Endothelial cell of umbilical vein (primary cell): ENCODE measurements around the gene RFC5. TPM values are rescaled to one million over a fixed set of nuclear protein-coding genes. Genes with fewer than 3 reads are reported as not detected.

Experiments
- BruUV-seq: library from RNA; stranded (reverse); fragments of 400-500 nt; replicated peaks from 2 replicates; lab custom pipeline; 2021; lab: Mats Ljungman, UMichigan
- CTCF ChIA-PET: fragments of 300-600, 350-600 bp; sonication (Branson Sonifier 250); formaldehyde crosslinking; loops from one replicate; lab custom pipeline; 2021; ENCODE audit warnings: antibody characterized with exemption, inconsistent platforms; lab: Charles Lee
- POLR2A ChIA-PET: fragments of 300-600, 350-600 bp; sonication (Branson Sonifier 250); formaldehyde crosslinking; loops from one replicate; lab custom pipeline; 2021; ENCODE audit warnings: antibody characterized with exemption, inconsistent platforms; lab: Charles Lee
- DNase-seq: peaks from one replicate; pipeline ENCODE4 v3.0.0-alpha.2; 2011; ENCODE audit warnings: low read depth, low spot score
- FAIRE-seq: peaks from 2 replicates; lab custom pipeline; 2011; peaks lifted over from hg19 to GRCh38; lab: Jason Lieb, UNC
- H2AFZ ChIP-seq: 2 replicates; pipeline ENCODE4 v1.6.0; 2012; ENCODE audit warnings: low read depth, low read length, control low read depth, inconsistent platforms
- H3K27ac ChIP-seq: 2 replicates; pipeline ENCODE4 v1.5.1; 2011; ENCODE audit warnings: low read depth, mild to moderate bottlenecking, control low read depth, low read length, moderate library complexity; ENCODE audit not compliant: insufficient read depth
- H3K27me3 ChIP-seq, 2 experiments: 2 replicates each; pipeline versions ENCODE4 v1.6.0 to v1.6.1; 2011; ENCODE audit warnings: low read length in 2 of 2, mixed read lengths in 1 of 2; ENCODE audit not compliant: control insufficient read depth in 2 of 2, insufficient read depth in 2 of 2
- H3K36me3 ChIP-seq, 2 experiments: 2 replicates in 1 of 2; 3 replicates in 1 of 2; pipeline ENCODE4 v1.5.1; 2011; ENCODE audit warnings: low read length in 2 of 2, mild to moderate bottlenecking in 1 of 2, moderate library complexity in 1 of 2; ENCODE audit not compliant: control insufficient read depth in 2 of 2, insufficient read depth in 2 of 2; ENCODE audit errors: extremely low read depth in 1 of 2
- H3K4me1 ChIP-seq: 3 replicates; pipeline ENCODE4 v1.5.1; 2011; ENCODE audit warnings: mild to moderate bottlenecking, low read length; ENCODE audit not compliant: control insufficient read depth, insufficient read depth; ENCODE audit errors: extremely low read depth
- H3K4me2 ChIP-seq: 2 replicates; pipeline ENCODE4 v1.6.1; 2011; ENCODE audit warnings: low read length, control low read depth, mixed read lengths; ENCODE audit not compliant: insufficient read depth
- H3K4me3 ChIP-seq, 3 experiments: fragments of 200-600 bp in 1 of 3; sonication (generic), shearing (Covaris generic) in 1 of 3; replicated peaks in 1 of 3; 2 replicates each; pipeline ENCODE4 v1.5.1; 2011 to 2016; ENCODE audit warnings: control low read depth in 3 of 3, low read length in 3 of 3, mild to moderate bottlenecking in 2 of 3, inconsistent platforms in 1 of 3, low read depth in 1 of 3, moderate library complexity in 1 of 3; ENCODE audit not compliant: insufficient read depth in 1 of 3
- H3K79me2 ChIP-seq: 2 replicates; pipeline ENCODE4 v1.6.0; 2012; ENCODE audit warnings: low read length, inconsistent platforms; ENCODE audit not compliant: control insufficient read depth, insufficient read depth
- H3K9ac ChIP-seq: replicated peaks from 2 replicates; pipeline ENCODE3; 2011; ENCODE audit warnings: low read length, control low read depth; ENCODE audit not compliant: insufficient read depth; ENCODE audit errors: extremely low read depth
- H3K9me1 ChIP-seq: replicated peaks from 3 replicates; pipeline ENCODE4 v1.6.0; 2011; ENCODE audit warnings: mild to moderate bottlenecking, low read length; ENCODE audit not compliant: control insufficient read depth, insufficient read depth; ENCODE audit errors: extremely low read depth
- H3K9me3 ChIP-seq: replicated peaks from 2 replicates; pipeline ENCODE4 v1.5.1; 2012; ENCODE audit warnings: low read length, inconsistent platforms; ENCODE audit not compliant: control insufficient read depth, insufficient read depth
- H4K20me1 ChIP-seq: replicated peaks from 2 replicates; pipeline ENCODE3; 2011; ENCODE audit warnings: mild to moderate bottlenecking, low read length; ENCODE audit not compliant: control insufficient read depth, insufficient read depth; ENCODE audit errors: extremely low read depth
- EZH2 ChIP-seq: IDR thresholded peaks from 2 replicates; pipeline ENCODE4 v1.6.1; 2012; ENCODE audit warnings: borderline replicate concordance, low read depth, mild to moderate bottlenecking, moderate library complexity, low read length, inconsistent platforms; ENCODE audit not compliant: severe bottlenecking
- FOS ChIP-seq: IDR thresholded peaks from 2 replicates; pipeline ENCODE4 v1.6.1; 2011; ENCODE audit warnings: mild to moderate bottlenecking, low read length, moderate library complexity, borderline replicate concordance; ENCODE audit not compliant: insufficient read depth
- GATA2 ChIP-seq: IDR thresholded peaks from 2 replicates; pipeline ENCODE4 v1.7.0; 2011; ENCODE audit warnings: low read depth, mild to moderate bottlenecking, moderate library complexity, mixed read lengths, low read length; ENCODE audit not compliant: insufficient read length, insufficient read depth
- JUN ChIP-seq: IDR thresholded peaks from 2 replicates; pipeline ENCODE4 v1.6.1; 2011; ENCODE audit warnings: borderline replicate concordance, low read depth; ENCODE audit not compliant: insufficient read length, insufficient read depth
- MYC ChIP-seq: IDR thresholded peaks from one replicate; pipeline ENCODE4 v1.6.1; 2011; ENCODE audit warnings: mild to moderate bottlenecking, low read depth, low read length
- POLR2A ChIP-seq: IDR thresholded peaks from 2 replicates; pipeline ENCODE4 v1.6.1; 2012; ENCODE audit warnings: low read depth, mild to moderate bottlenecking, control low read depth, low read length
- POLR2AphosphoS5 ChIP-seq: IDR thresholded peaks from 2 replicates; pipeline ENCODE4 v1.6.1; 2012; ENCODE audit warnings: low read depth, mild to moderate bottlenecking, control low read depth, low read length, moderate library complexity; ENCODE audit not compliant: insufficient read depth
- dilution Hi-C: fragments of 300-500 bp; cut with MboI; formaldehyde crosslinking; loops from one replicate; pipeline ENCODE4 v1.15.0; 2019; ENCODE audit warnings: low sequenced_read_pairs; ENCODE audit not compliant: extremely low pct_ligation_motif_present
- intact Hi-C: fragments of 100-400 bp; cut with micrococcal nuclease; formaldehyde crosslinking; loops from one replicate; pipeline ENCODE4 v1.10.0; 2022
- polyA plus RNA-seq, 4 experiments: library from polyadenylated mRNA; depleted of rRNA in 3 of 4; stranded (reverse) in 3 of 4; unstranded in 1 of 4; fragments of >200 nt; gene quantifications; 2 replicates each; pipeline versions ENCODE4 v1.2.1 to v1.2.3, GENCODE V29; 2011 to 2012; ENCODE audit warnings: missing spikeins in 1 of 4
- total RNA-seq: library from RNA; stranded (reverse); gene quantifications from 2 replicates; pipeline ENCODE4 v1.2.3, GENCODE V29; 2021
- TF ChIP-seq, protein P1 (sequence below): IDR thresholded peaks from 2 replicates; pipeline ENCODE4 v1.6.1; 2011; ENCODE audit not compliant: insufficient read depth, insufficient read length
- TF ChIP-seq, protein P2 (sequence below), 2 donors: IDR thresholded peaks; 1 replicate in 1 of 2; 2 replicates in 1 of 2; pipeline ENCODE4 v1.5.1; 2011; ENCODE audit warnings: low read length in 2 of 2, mild to moderate bottlenecking in 2 of 2, moderate library complexity in 2 of 2, control low read depth in 1 of 2, inconsistent platforms in 1 of 2, low read depth in 1 of 2; ENCODE audit not compliant: insufficient read depth in 1 of 2; ENCODE audit errors: extremely low read depth in 1 of 2

RFC5 gene
- total and polyA plus RNA-seq, 2 donors (not counting 3 experiments of a cell fraction or from before 2014, with no cell fraction given) = 18.1 to 23.3 TPM

DNA sequence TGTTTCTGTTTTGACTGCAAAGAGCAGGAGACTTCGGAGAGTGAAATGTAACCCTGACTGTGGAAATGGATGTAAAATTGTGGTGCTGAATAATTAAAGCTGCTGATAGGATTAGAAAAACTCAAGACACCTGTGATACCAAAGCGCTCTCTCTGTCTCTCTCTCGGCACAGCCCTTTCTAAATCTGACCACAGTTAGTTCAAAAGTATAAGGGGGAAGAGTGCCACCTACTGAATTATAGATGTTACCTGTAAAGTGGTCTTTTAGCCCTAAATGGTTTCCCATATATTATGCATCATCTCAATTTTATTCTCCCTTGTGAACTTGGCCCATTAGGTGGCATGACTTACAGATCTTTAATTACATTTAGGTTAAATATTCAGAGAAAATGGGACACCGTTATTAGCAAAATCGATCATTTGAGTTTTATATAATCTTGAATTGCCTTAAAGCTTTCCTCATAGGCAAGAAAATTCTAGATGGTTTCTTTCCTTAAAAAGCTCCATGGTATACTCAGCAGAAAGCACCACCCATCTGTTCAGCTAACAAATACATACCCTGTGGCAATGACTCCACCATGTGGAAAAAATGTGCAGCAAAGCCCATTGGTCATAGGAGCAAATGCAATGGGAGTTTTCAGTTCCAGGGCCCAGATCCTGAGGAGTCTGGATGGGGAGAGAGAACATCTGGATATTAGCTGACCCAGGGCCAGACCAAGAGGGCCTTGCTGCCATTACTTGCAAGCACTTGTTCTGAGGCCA lies 18.1 kb downstream of the RFC5 start:
- no peak overlapping the region for H2AFZ ChIP-seq
- no peak overlapping the region for H3K4me3 ChIP-seq
- DNase-seq (peak; percentile 24), FAIRE-seq (no peak)
- H4K20me1 ChIP-seq = peaks cover 2% of the 10 kb centered on the region
- no TSS peak for BruUV-seq
- ChIA-PET POLR2A (no interaction called here), CTCF (interaction anchor here (0.9 to 3.6 kb wide), 10 partner anchors 13 to 343 kb away, joined by 3 to 50 read pairs (median 4); partner anchors contain the start of genes RFC5 and WSB2)
- H3K27ac ChIP-seq = peak overlapping the region; percentile 56
- H3K79me2 ChIP-seq = no peaks in the 10 kb centered on the region
- H3K4me1 ChIP-seq = peaks cover 12% of the 10 kb centered on the region
- H3K27me3 ChIP-seq = no peaks in the 10 kb centered on the region
- no peak overlapping the region for H3K4me2 ChIP-seq
- TF ChIP-seq POLR2A = no peak
- no peak for TF ChIP-seq EZH2
- TF ChIP-seq GATA2 = no peak
- TF ChIP-seq POLR2AphosphoS5 = no peak
- no peak for TF ChIP-seq FOS
- TF ChIP-seq, protein P1, sequence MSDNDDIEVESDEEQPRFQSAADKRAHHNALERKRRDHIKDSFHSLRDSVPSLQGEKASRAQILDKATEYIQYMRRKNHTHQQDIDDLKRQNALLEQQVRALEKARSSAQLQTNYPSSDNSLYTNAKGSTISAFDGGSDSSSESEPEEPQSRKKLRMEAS = no peak
- TF ChIP-seq, protein P2, sequence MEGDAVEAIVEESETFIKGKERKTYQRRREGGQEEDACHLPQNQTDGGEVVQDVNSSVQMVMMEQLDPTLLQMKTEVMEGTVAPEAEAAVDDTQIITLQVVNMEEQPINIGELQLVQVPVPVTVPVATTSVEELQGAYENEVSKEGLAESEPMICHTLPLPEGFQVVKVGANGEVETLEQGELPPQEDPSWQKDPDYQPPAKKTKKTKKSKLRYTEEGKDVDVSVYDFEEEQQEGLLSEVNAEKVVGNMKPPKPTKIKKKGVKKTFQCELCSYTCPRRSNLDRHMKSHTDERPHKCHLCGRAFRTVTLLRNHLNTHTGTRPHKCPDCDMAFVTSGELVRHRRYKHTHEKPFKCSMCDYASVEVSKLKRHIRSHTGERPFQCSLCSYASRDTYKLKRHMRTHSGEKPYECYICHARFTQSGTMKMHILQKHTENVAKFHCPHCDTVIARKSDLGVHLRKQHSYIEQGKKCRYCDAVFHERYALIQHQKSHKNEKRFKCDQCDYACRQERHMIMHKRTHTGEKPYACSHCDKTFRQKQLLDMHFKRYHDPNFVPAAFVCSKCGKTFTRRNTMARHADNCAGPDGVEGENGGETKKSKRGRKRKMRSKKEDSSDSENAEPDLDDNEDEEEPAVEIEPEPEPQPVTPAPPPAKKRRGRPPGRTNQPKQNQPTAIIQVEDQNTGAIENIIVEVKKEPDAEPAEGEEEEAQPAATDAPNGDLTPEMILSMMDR (IDR thresholded peaks at IDR 0.05; ENCODE audit: extremely low read depth in 1 of 2, insufficient read depth in 1 of 2, low read depth in 1 of 2, low read length in 2 of 2) = no peak
- TF ChIP-seq MYC = no peak
- TF ChIP-seq JUN = no peak
- no peaks in the 10 kb centered on the region for H3K9me1 ChIP-seq
- intact Hi-C loops = loop anchor here (1.0 to 2.0 kb wide), 2 partner anchors 18 to 160 kb away; no protein-coding TSS in a partner anchor
- H3K36me3 ChIP-seq = peaks cover 21 to 32% of the 10 kb centered on the region in 2 experiments
- dilution Hi-C loops = no loop called here
- H3K9ac ChIP-seq = no peak overlapping the region
- H3K9me3 ChIP-seq = no peaks in the 10 kb centered on the region
